ENCODE data around the gene RNF38.

Gene RNF38

GRCh38 chr9:36443581-36443980, 43.5 kb upstream of the RNF38 start:
- TF ChIP-seq REST (IDR thresholded peaks at IDR 0.05; ENCODE audit: insufficient read depth in 1 of 2, low read depth in 2 of 2, low read length in 2 of 2) = no peak
- TF ChIP-seq POLR2AphosphoS5 (IDR thresholded peaks at IDR 0.05; ENCODE audit: low read depth, low read length) = no peak

- no peak for TF ChIP-seq REST (IDR thresholded peaks at IDR 0.05; ENCODE audit: insufficient read depth in 1 of 2, low read depth in 2 of 2, low read length in 2 of 2)
- TF ChIP-seq POLR2AphosphoS5 (IDR thresholded peaks at IDR 0.05; ENCODE audit: low read depth, low read length) = no peak
- TF ChIP-seq FOXP2 (optimal IDR thresholded peaks at IDR 0.05; ENCODE audit: borderline replicate concordance, extremely low read depth, extremely low read length, insufficient read depth) = no peak
- TF ChIP-seq SIN3A (IDR thresholded peaks at IDR 0.05; ENCODE audit: borderline replicate concordance, insufficient read depth, low read length) = no peak
- TF ChIP-seq TAF1 (IDR thresholded peaks at IDR 0.05; ENCODE audit: borderline replicate concordance, insufficient read depth, low read length) = no peak
These were observed 42.6 kb upstream of the RNF38 start for GRCh38 chr9:36442710-36443109.

GRCh38 chr9:36441966-36442365, 41.9 kb upstream of the RNF38 start:
- TF ChIP-seq FOXP2 (optimal IDR thresholded peaks at IDR 0.05; ENCODE audit: borderline replicate concordance, extremely low read depth, extremely low read length, insufficient read depth) = no peak
- no peak for TF ChIP-seq TAF1 (IDR thresholded peaks at IDR 0.05; ENCODE audit: borderline replicate concordance, insufficient read depth, low read length)
- no peak for TF ChIP-seq REST (IDR thresholded peaks at IDR 0.05; ENCODE audit: insufficient read depth in 1 of 2, low read depth in 2 of 2, low read length in 2 of 2)
- no peak for TF ChIP-seq POLR2AphosphoS5 (IDR thresholded peaks at IDR 0.05; ENCODE audit: low read depth, low read length)
- no peak for TF ChIP-seq SIN3A (IDR thresholded peaks at IDR 0.05; ENCODE audit: borderline replicate concordance, insufficient read depth, low read length)

- TF ChIP-seq FOXP2 (optimal IDR thresholded peaks at IDR 0.05; ENCODE audit: borderline replicate concordance, extremely low read depth, extremely low read length, insufficient read depth) (no peak), SIN3A (IDR thresholded peaks at IDR 0.05; ENCODE audit: borderline replicate concordance, insufficient read depth, low read length) (no peak), TAF1 (IDR thresholded peaks at IDR 0.05; ENCODE audit: borderline replicate concordance, insufficient read depth, low read length) (no peak), REST (IDR thresholded peaks at IDR 0.05; ENCODE audit: insufficient read depth in 1 of 2, low read depth in 2 of 2, low read length in 2 of 2) (no peak), POLR2AphosphoS5 (IDR thresholded peaks at IDR 0.05; ENCODE audit: low read depth, low read length) (no peak)
These were observed 38.6 kb upstream of the RNF38 start for GRCh38 chr9:36438536-36439236.

- no peak for TF ChIP-seq REST (IDR thresholded peaks at IDR 0.05; ENCODE audit: insufficient read depth in 1 of 2, low read depth in 2 of 2, low read length in 2 of 2)
- TF ChIP-seq SIN3A (IDR thresholded peaks at IDR 0.05; ENCODE audit: borderline replicate concordance, insufficient read depth, low read length) = no peak
- TF ChIP-seq TAF1 (IDR thresholded peaks at IDR 0.05; ENCODE audit: borderline replicate concordance, insufficient read depth, low read length) = no peak
- TF ChIP-seq FOXP2 (optimal IDR thresholded peaks at IDR 0.05; ENCODE audit: borderline replicate concordance, extremely low read depth, extremely low read length, insufficient read depth) = no peak
- TF ChIP-seq POLR2AphosphoS5 (IDR thresholded peaks at IDR 0.05; ENCODE audit: low read depth, low read length) = no peak
These were observed 37.7 kb upstream of the RNF38 start for GRCh38 chr9:36437790-36438189.

All from PFSK-1 (cell line).